Ovary (tissue), 9 donors: Measurements from ENCODE around the gene THSD4. TPM values are rescaled to one million over a fixed set of nuclear protein-coding genes. Genes with fewer than 3 reads are reported as not detected.

Experiments
- DNase-seq, 5 donors: peaks; one replicate each; pipeline ENCODE4 v3.0.0-alpha.2; 2019 to 2020
- H3K27ac ChIP-seq, 2 donors: fragments of 200-600 bp; one replicate each; pipeline versions ENCODE4 v1.5.1 to v1.8.0; 2019 to 2022
- H3K27me3 ChIP-seq: fragments of 200-600 bp; one replicate; pipeline ENCODE4 v1.8.0; 2022
- H3K36me3 ChIP-seq: fragments of 200-600 bp; sonication (generic); one replicate; pipeline ENCODE4 v1.5.1; 2019
- H3K4me1 ChIP-seq: one replicate; pipeline ENCODE4 v1.8.1; 2013; ENCODE audit warnings: mild to moderate bottlenecking, moderate library complexity; ENCODE audit not compliant: insufficient read depth
- H3K4me3 ChIP-seq: fragments of 200-600 bp; sonication (generic); one replicate; pipeline ENCODE4 v1.5.1; 2017
- H3K9me3 ChIP-seq, 2 donors: fragments of 200-600 bp in 1 of 2; sonication (generic) in 1 of 2; one replicate each; pipeline versions ENCODE4 v1.5.1 to v1.8.1; 2013 to 2019; ENCODE audit warnings: mild to moderate bottlenecking in 1 of 2, moderate library complexity in 1 of 2
- CTCF ChIP-seq, 3 donors: fragments of 450-650 bp in 2 of 3; fragments of 200-600 bp in 1 of 3; IDR thresholded peaks; one replicate each; pipeline versions ENCODE4 v1.5.1 to v1.8.0; 2016 to 2022; ENCODE audit warnings: antibody characterized with exemption in 3 of 3, mild to moderate bottlenecking in 1 of 3
- EP300 ChIP-seq: sonication (generic); formaldehyde crosslinking; IDR thresholded peaks from one replicate; pipeline ENCODE4 v1.6.1; 2017; ENCODE audit warnings: antibody characterized with exemption
- POLR2A ChIP-seq: fragments of 450-650 bp; IDR thresholded peaks from one replicate; pipeline ENCODE4 v1.6.1; 2017; ENCODE audit warnings: antibody characterized with exemption, mild to moderate bottlenecking, moderate library complexity
- WGBS, 3 donors: extraction: QIAGEN DNeasy Blood & Tissue Kit in 1 of 3; methylation state at CpG; one replicate each; pipeline versions ENCODE4 v1.1.5 to v1.1.7; 2013 to 2017; 5-methylcytosine and 5-hydroxymethylcytosine counted together
- intact Hi-C, 4 donors: fragments of 100-400 bp; cut with DNase I; formaldehyde crosslinking; loops; one replicate each; pipeline versions ENCODE4 v1.11.0 to v1.15.1; 2022 to 2023
- polyA plus RNA-seq, 2 donors: library from polyadenylated mRNA; stranded (reverse); fragments of 200-250 nt in 1 of 2; fragments of 350-450 nt in 1 of 2; fragmentation: Illumina TruSeq in 1 of 2; extraction: RNeasy Lipid Tissue Mini Kit (QIAGEN cat#74804) in 1 of 2; gene quantifications; one replicate each; pipeline ENCODE4 v1.2.3, GENCODE V29; 2013 to 2014
- total RNA-seq, 7 donors: library from RNA; depleted of rRNA in 2 of 7; stranded (reverse); fragments of >200 nt in 2 of 7; fragmentation: NEBNext Ultra II Directional in 3 of 7; extraction: Animal tissue kit (Norgen Biotek cat#: 25700) in 3 of 7; gene quantifications; one replicate each; pipeline versions ENCODE4 v1.1.0 to v1.2.4, GENCODE V29; 2016 to 2023
- donor health status: DM: no; HTN: no; CAD: no; lungs with moderate emphysema.
- donor health status: DM: no; HTN: no; CAD: no.
- donor health status: Bipolar disorder and iron deficiency.
- donor health status: DM: yes; HTN: yes; CAD: no.
- donor health status: DM: no; HTN: no; CAD: no.
- donor health status: DM: yes; HTN: yes; CAD: no.

THSD4 gene
- total and polyA plus RNA-seq, 9 donors: 3.2 to 53.4 (median 13.5) TPM

GRCh38 chr15:71072423-71072822 lies 42.8 kb upstream of the THSD4 start:
- Histone ChIP-seq H3K27ac (no peak overlapping the region), H3K4me1 (no peaks in the 10 kb centered on the region), H3K36me3 (no peaks in the 10 kb centered on the region), H3K4me3 (no peak overlapping the region), H3K27me3 (no peaks in the 10 kb centered on the region), H3K9me3 (no peaks in the 10 kb centered on the region)
- intact Hi-C loops: no loop called here
- TF ChIP-seq POLR2A (no peak), CTCF (IDR thresholded peaks at IDR 0.05) (no peak), EP300 (no peak)
- DNase-seq: no peak
- 94 to 97% (median 94%) methylated on average over 6 of the region's 6 CpGs for WGBS, 3 donors

GRCh38 chr15:71078506-71079207 lies 36.6 kb upstream of the THSD4 start:
- Histone ChIP-seq H3K4me1 (peaks cover 2% of the 10 kb centered on the region), H3K4me3 (no peak overlapping the region)
- 67 to 73% (median 69%) methylated on average over 6 of the region's 6 CpGs for WGBS, 3 donors

GRCh38 chr15:71079208-71080044 lies 35.8 kb upstream of the THSD4 start:
- intact Hi-C loops: no loop called here
- no peak overlapping the region for H3K4me3 ChIP-seq
- H3K4me1 ChIP-seq: peaks cover 2% of the 10 kb centered on the region
- H3K36me3 ChIP-seq: no peaks in the 10 kb centered on the region
- H3K27me3 ChIP-seq: no peaks in the 10 kb centered on the region
- no peak for TF ChIP-seq POLR2A
- TF ChIP-seq EP300: no peak
- TF ChIP-seq CTCF (IDR thresholded peaks at IDR 0.05): no peak
- no peak overlapping the region for H3K27ac ChIP-seq
- no peaks in the 10 kb centered on the region for H3K9me3 ChIP-seq
- WGBS, 3 donors: 54 to 56% (median 56%) methylated on average over 6 of the region's 6 CpGs
- no peak for DNase-seq

More at GRCh38 chr15:71078506-71079207, 36.6 kb upstream of the THSD4 start:
- Histone ChIP-seq H3K9me3 (no peaks in the 10 kb centered on the region), H3K36me3 (no peaks in the 10 kb centered on the region), H3K27ac (no peak overlapping the region), H3K27me3 (no peaks in the 10 kb centered on the region)
- TF ChIP-seq POLR2A (no peak), EP300 (no peak), CTCF (IDR thresholded peaks at IDR 0.05) (no peak)
- intact Hi-C loops: no loop called here
- no peak for DNase-seq

- Histone ChIP-seq H3K27me3 (no peaks in the 10 kb centered on the region), H3K4me3 (no peak overlapping the region), H3K4me1 (peaks cover 2% of the 10 kb centered on the region), H3K27ac (no peak overlapping the region), H3K36me3 (no peaks in the 10 kb centered on the region), H3K9me3 (no peaks in the 10 kb centered on the region)
- WGBS, 3 donors: 82 to 89% (median 88%) methylated on average over 7 of the region's 7 CpGs
- no peak for DNase-seq
- TF ChIP-seq CTCF (IDR thresholded peaks at IDR 0.05): no peak
- no peak for TF ChIP-seq POLR2A
- no peak for TF ChIP-seq EP300
- intact Hi-C loops: no loop called here
Measured at GRCh38 chr15:71080166-71080565, 35.1 kb upstream of the THSD4 start.
